H1 (cell line): ENCODE measurements around the gene BHMT2. TPM values are rescaled to one million over a fixed set of nuclear protein-coding genes. Genes with fewer than 3 reads are reported as not detected.

Experiments
- CTCF ChIA-PET: fragments of 300-600 bp; sonication (Branson Sonifier 250); formaldehyde crosslinking; loops from one replicate; lab custom pipeline; 2021; ENCODE audit not compliant: partially characterized antibody; lab: Charles Lee
- POLR2A ChIA-PET: fragments of 300-600 bp; sonication (Branson Sonifier 250); formaldehyde crosslinking; loops from one replicate; lab custom pipeline; 2021; ENCODE audit warnings: inconsistent platforms; ENCODE audit not compliant: partially characterized antibody; lab: Charles Lee
- DNase-seq, 2 experiments: peaks; one replicate each; pipeline versions ENCODE4 v3.0.0 to v3.0.0-alpha.2; 2010 to 2022; ENCODE audit warnings: low spot score in 2 of 2, low read depth in 1 of 2, mixed read lengths in 1 of 2
- FAIRE-seq: peaks from 2 replicates; lab custom pipeline; 2011; peaks lifted over from hg19 to GRCh38; lab: Jason Lieb, UNC
- H2AFZ ChIP-seq: 2 replicates; pipeline ENCODE4 v1.8.1; 2012; ENCODE audit warnings: low read length, inconsistent platforms
- H2AK5ac ChIP-seq: 2 replicates; pipeline ENCODE4 v1.6.1; 2013; ENCODE audit warnings: low read depth, low read length
- H2BK120ac ChIP-seq: replicated peaks from 2 replicates; pipeline ENCODE3; 2013; ENCODE audit warnings: low read depth, low read length, inconsistent platforms
- H2BK12ac ChIP-seq: 2 replicates; pipeline ENCODE4 v1.6.1; 2013; ENCODE audit warnings: low read depth, low read length
- H2BK15ac ChIP-seq: 2 replicates; pipeline ENCODE4 v1.6.1; 2013; ENCODE audit warnings: low read length
- H2BK20ac ChIP-seq: 2 replicates; pipeline ENCODE4 v1.6.1; 2013; ENCODE audit warnings: low read length
- H2BK5ac ChIP-seq: 2 replicates; pipeline ENCODE4 v1.6.1; 2013; ENCODE audit warnings: low read depth, low read length
- H3K14ac ChIP-seq: 2 replicates; pipeline ENCODE4 v1.6.1; 2013; ENCODE audit warnings: inconsistent platforms; ENCODE audit not compliant: insufficient read length
- H3K18ac ChIP-seq: 2 replicates; pipeline ENCODE4 v1.6.1; 2013; ENCODE audit warnings: low read length; ENCODE audit errors: extremely low read depth
- H3K23ac ChIP-seq: 2 replicates; pipeline ENCODE4 v1.6.1; 2013; ENCODE audit warnings: inconsistent platforms; ENCODE audit not compliant: insufficient read length
- H3K23me2 ChIP-seq: 2 replicates; pipeline ENCODE4 v1.6.1; 2013; ENCODE audit warnings: low read depth, low read length
- H3K27ac ChIP-seq: 2 replicates; pipeline ENCODE4 v1.6.1; 2011; ENCODE audit warnings: low read depth, low read length, inconsistent platforms
- H3K27me3 ChIP-seq, 4 experiments: replicated peaks in 1 of 4; 1 replicate in 1 of 4; 2 replicates in 3 of 4; pipeline versions ENCODE4 v1.6.1 to v1.8.1; 2011 to 2013; ENCODE audit warnings: low read length in 3 of 4, mild to moderate bottlenecking in 3 of 4, inconsistent platforms in 2 of 4, mixed read lengths in 2 of 4, moderate library complexity in 1 of 4; ENCODE audit not compliant: control insufficient read depth in 3 of 4, insufficient read depth in 3 of 4; ENCODE audit errors: extremely low read depth in 1 of 4
- H3K36me3 ChIP-seq, 4 experiments: 2 replicates each; pipeline versions ENCODE4 v1.6.1 to v1.8.1; 2011 to 2013; ENCODE audit warnings: mild to moderate bottlenecking in 4 of 4, low read length in 3 of 4, moderate library complexity in 2 of 4, control low read depth in 1 of 4, inconsistent platforms in 1 of 4; ENCODE audit not compliant: insufficient read depth in 4 of 4, control insufficient read depth in 2 of 4
- H3K4ac ChIP-seq: replicated peaks from 2 replicates; pipeline ENCODE3; 2013; ENCODE audit warnings: low read length, low read depth, mixed read lengths, inconsistent platforms; ENCODE audit not compliant: insufficient read length
- H3K4me1 ChIP-seq, 4 experiments: replicated peaks in 1 of 4; 1 replicate in 1 of 4; 2 replicates in 3 of 4; pipeline versions ENCODE4 v1.6.1 to v1.8.1; 2011 to 2013; ENCODE audit warnings: low read length in 3 of 4, inconsistent platforms in 2 of 4, mixed read lengths in 1 of 4; ENCODE audit not compliant: insufficient read depth in 4 of 4, control insufficient read depth in 3 of 4
- H3K4me2 ChIP-seq, 2 experiments: 2 replicates each; pipeline versions ENCODE4 v1.6.1 to v1.8.1; 2011 to 2013; ENCODE audit warnings: low read depth in 2 of 2, low read length in 2 of 2, control low read depth in 1 of 2, inconsistent platforms in 1 of 2, mild to moderate bottlenecking in 1 of 2; ENCODE audit not compliant: insufficient read depth in 1 of 2
- H3K4me3 ChIP-seq, 4 experiments: fragments of 200-600, 300-600 bp in 1 of 4; sonication (generic), shearing (Covaris generic), sonication (Bioruptor Twin) in 1 of 4; 2 replicates each; pipeline versions ENCODE4 v1.5.1 to v1.8.1; 2011 to 2016; ENCODE audit warnings: low read length in 4 of 4, low read depth in 3 of 4, control low read depth in 2 of 4, inconsistent platforms in 2 of 4, mild to moderate bottlenecking in 2 of 4, mixed read lengths in 1 of 4, moderate library complexity in 1 of 4; ENCODE audit not compliant: insufficient read depth in 2 of 4; ENCODE audit errors: extremely low read depth in 1 of 4
- H3K56ac ChIP-seq: replicated peaks from 2 replicates; pipeline ENCODE3; 2013; ENCODE audit warnings: low read depth, mild to moderate bottlenecking, mixed read lengths, low read length, inconsistent platforms; ENCODE audit not compliant: insufficient read length
- H3K79me1 ChIP-seq: 2 replicates; pipeline ENCODE4 v1.6.1; 2013; ENCODE audit warnings: low read depth, low read length, control low read depth
- H3K79me2 ChIP-seq, 2 experiments: 2 replicates each; pipeline versions ENCODE4 v1.6.1 to v1.8.1; 2012 to 2013; ENCODE audit warnings: low read length in 2 of 2, mild to moderate bottlenecking in 2 of 2, inconsistent platforms in 1 of 2; ENCODE audit not compliant: insufficient read depth in 2 of 2, control insufficient read depth in 1 of 2
- H3K9ac ChIP-seq, 4 experiments: replicated peaks in 1 of 4; 1 replicate in 1 of 4; 2 replicates in 3 of 4; pipeline versions ENCODE4 v1.6.1 to v1.8.1; 2011 to 2013; ENCODE audit warnings: low read depth in 3 of 4, low read length in 3 of 4, control low read depth in 2 of 4, mild to moderate bottlenecking in 2 of 4, moderate library complexity in 2 of 4, inconsistent platforms in 1 of 4; ENCODE audit errors: extremely low read depth in 1 of 4
- H3K9me3 ChIP-seq, 2 experiments: 2 replicates each; pipeline versions ENCODE4 v1.6.1 to v1.8.1; 2012 to 2013; ENCODE audit warnings: mild to moderate bottlenecking in 2 of 2, moderate library complexity in 2 of 2, control low read depth in 1 of 2, inconsistent platforms in 1 of 2, low read depth in 1 of 2, low read length in 1 of 2, mixed read lengths in 1 of 2; ENCODE audit not compliant: insufficient read depth in 2 of 2
- H4K20me1 ChIP-seq, 2 experiments: replicated peaks in 1 of 2; 2 replicates each; pipeline versions ENCODE3 to v1.8.1; 2011 to 2013; ENCODE audit warnings: inconsistent platforms in 2 of 2, low read length in 2 of 2, mild to moderate bottlenecking in 1 of 2; ENCODE audit not compliant: insufficient read depth in 2 of 2, control insufficient read depth in 1 of 2
- H4K5ac ChIP-seq: 2 replicates; pipeline ENCODE4 v1.6.1; 2013; ENCODE audit warnings: low read length, low read depth, mixed read lengths, inconsistent platforms; ENCODE audit not compliant: insufficient read length
- H4K8ac ChIP-seq: 2 replicates; pipeline ENCODE4 v1.8.0; 2013; ENCODE audit warnings: mild to moderate bottlenecking, moderate library complexity, low read length, inconsistent platforms; ENCODE audit not compliant: insufficient read depth; ENCODE audit errors: extremely low read depth
- H4K91ac ChIP-seq: replicated peaks from 2 replicates; pipeline ENCODE3; 2013; ENCODE audit warnings: low read length, mixed read lengths, inconsistent platforms; ENCODE audit not compliant: insufficient read length
- BRCA1 ChIP-seq: IDR thresholded peaks from 2 replicates; pipeline ENCODE4 v1.6.1; 2012; ENCODE audit warnings: low read depth, low read length, improper control_type of control experiment
- CBX5 ChIP-seq: fragments of 300-800, 300-1000 bp; sonication (generic); IDR thresholded peaks from 2 replicates; pipeline ENCODE4 v1.7.1; 2016; ENCODE audit warnings: antibody characterized with exemption, low read length, low read depth
- CBX8 ChIP-seq: fragments of 300-800, 300-1000 bp; sonication (generic); IDR thresholded peaks from 2 replicates; pipeline ENCODE4 v1.7.1; 2016; ENCODE audit warnings: low read depth, low read length, borderline replicate concordance
- CEBPB ChIP-seq: IDR thresholded peaks from 2 replicates; pipeline ENCODE4 v1.6.1; 2012; ENCODE audit warnings: low read depth, low read length
- GABPA ChIP-seq: IDR thresholded peaks from 2 replicates; pipeline ENCODE4 v1.6.1; 2011; ENCODE audit warnings: mild to moderate bottlenecking, low read length, moderate library complexity, borderline replicate concordance; ENCODE audit not compliant: insufficient read depth
- POU5F1 ChIP-seq: IDR thresholded peaks from 2 replicates; pipeline ENCODE4 v1.6.1; 2011; ENCODE audit warnings: low read depth, mild to moderate bottlenecking, low read length, moderate library complexity
- RFX5 ChIP-seq: IDR thresholded peaks from 2 replicates; pipeline ENCODE4 v1.6.1; 2011; ENCODE audit warnings: low read depth, low read length, improper control_type of control experiment, borderline replicate concordance
- SAP30 ChIP-seq: fragments of 300-600 bp; sonication (generic); IDR thresholded peaks from 2 replicates; pipeline ENCODE4 v1.7.1; 2012; ENCODE audit warnings: low read length, moderate library complexity, mild to moderate bottlenecking, inconsistent platforms; ENCODE audit not compliant: insufficient read depth, insufficient replicate concordance
- SP1 ChIP-seq: IDR thresholded peaks from 2 replicates; pipeline ENCODE4 v1.6.1; 2011; ENCODE audit warnings: low read depth, low read length
- WGBS, 2 experiments: shearing (Covaris generic) in 1 of 2; methylation state at CpG; one replicate each; pipeline versions ENCODE4 v1.1.6 to v1.1.7; 2013 to 2015; ENCODE audit warnings: low lambda C conversion rate in 2 of 2, mixed read lengths in 2 of 2, inconsistent platforms in 1 of 2, low coverage in 1 of 2, missing lambda C conversion rate in 1 of 2; ENCODE audit not compliant: insufficient replicate concordance in 2 of 2, insufficient coverage in 1 of 2, insufficient read length in 1 of 2; ENCODE audit errors: extremely low coverage in 1 of 2, missing lambda C conversion rate in 1 of 2; 5-methylcytosine and 5-hydroxymethylcytosine counted together
- polyA plus RNA-seq, 7 experiments: library from polyadenylated mRNA; depleted of rRNA in 3 of 7; stranded (reverse) in 5 of 7; unstranded in 2 of 7; fragments of >200 nt in 5 of 7; fragments of 200-250 nt in 2 of 7; gene quantifications; 1 replicate in 5 of 7; 2 replicates in 1 of 7; 4 replicates in 1 of 7; pipeline versions ENCODE4 v1.2.1 to v1.2.3, GENCODE V29; 2011 to 2013; ENCODE audit warnings: missing spikeins in 2 of 7, mixed read lengths in 2 of 7
- total RNA-seq: library from RNA; stranded (reverse); fragmentation: NEBNext Ultra II Directional; extraction: Animal tissue kit (Norgen Biotek cat#: 25700); gene quantifications from 2 replicates; pipeline ENCODE4 v1.2.1, GENCODE V29; 2021

Gene BHMT2
- total and polyA plus RNA-seq, 2 of the 8 experiments (the other 6 are each of a cell fraction or from before 2014, with no cell fraction given) = 0.11 TPM; not detected in 1

DNA sequence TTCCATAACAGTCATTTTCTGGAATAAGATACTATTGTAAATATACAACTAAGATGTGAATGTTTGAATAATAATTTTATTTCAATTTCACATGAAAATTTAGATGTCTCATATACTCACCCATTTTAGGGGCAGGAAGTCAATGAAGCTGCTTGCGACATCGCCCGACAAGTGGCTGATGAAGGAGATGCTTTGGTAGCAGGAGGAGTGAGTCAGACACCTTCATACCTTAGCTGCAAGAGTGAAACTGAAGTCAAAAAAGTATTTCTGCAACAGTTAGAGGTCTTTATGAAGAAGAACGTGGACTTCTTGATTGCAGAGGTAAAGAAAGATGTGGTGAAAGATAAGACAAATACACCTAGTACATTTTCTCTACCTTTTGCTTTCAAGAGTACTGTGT is 50.7 kb downstream of the BHMT2 start:
- Histone ChIP-seq H3K23ac (no peak overlapping the region), H3K4me1 (no peaks in the 10 kb centered on the region), H3K27ac (no peak overlapping the region), H3K56ac (no peak overlapping the region), H3K4me3 (no peak overlapping the region), H2BK120ac (no peak overlapping the region), H2BK20ac (no peak overlapping the region), H4K8ac (no peak overlapping the region), H2BK12ac (no peak overlapping the region), H2AK5ac (no peak overlapping the region), H3K9ac (no peak overlapping the region), H3K36me3 (no peaks in the 10 kb centered on the region), H2AFZ (no peak overlapping the region), H2BK15ac (no peak overlapping the region), H3K27me3 (no peaks in the 10 kb centered on the region; a peak in 1 of 7 replicates), H3K4me2 (no peak overlapping the region), H3K18ac (no peak overlapping the region), H3K79me2 (no peaks in the 10 kb centered on the region), H4K20me1 (no peaks in the 10 kb centered on the region), H3K14ac (no peak overlapping the region), H4K5ac (no peak overlapping the region), H2BK5ac (no peak overlapping the region), H3K4ac (no peak overlapping the region), H3K23me2 (no peaks in the 10 kb centered on the region), H3K9me3 (no peaks in the 10 kb centered on the region), H3K79me1 (no peaks in the 10 kb centered on the region), H4K91ac (no peak overlapping the region)
- DNase-seq = no peak
- TF ChIP-seq SP1 = no peak
- no peak for TF ChIP-seq GABPA
- no peak for TF ChIP-seq CBX5
- no peak for TF ChIP-seq CBX8
- no peak for TF ChIP-seq RFX5
- TF ChIP-seq CEBPB = no peak
- no peak for TF ChIP-seq POU5F1
- TF ChIP-seq SAP30 = no peak
- no peak for TF ChIP-seq BRCA1
- no peak for FAIRE-seq
- 96% methylated on average over 4 of the region's 4 CpGs; no CpG with 5 or more reads in 1 of the 2 experiments for WGBS, 2 experiments
- ChIA-PET CTCF (interaction anchor here (1.5 kb wide), 2 partner anchors 13 to 97 kb away, joined by 3 to 6 read pairs; no protein-coding TSS in a partner anchor), POLR2A (no interaction called here)
